Measurements from ENCODE around the gene IDS.
"Not testable (repeated sequence)": the region's sequence is repeated elsewhere in the genome, so short reads cannot be mapped to it uniquely, and the experiment has no call there.

Gene IDS

GRCh38 chrX:149504915-149505651, at the start of gene IDS:
Gene IDS, minus strand, starts transcription at chrX:149505306. Its CDS starts 169 bp downstream, at chrX:149505137.
- peak in 57 of 58 donors; percentile 1 to 90 (median 75) for DNase-seq

GRCh38 chrX:149551939-149552248, 46.8 kb upstream of the IDS start:
- not testable (repeated sequence) for DNase-seq

GRCh38 chrX:149551245-149551938, 46.3 kb upstream of the IDS start:
- not testable (repeated sequence) for DNase-seq

GRCh38 chrX:149550454-149550853, 45.3 kb upstream of the IDS start:
- DNase-seq, result not testable (repeated sequence)

GRCh38 chrX:149549701-149550100, 44.6 kb upstream of the IDS start, which contains the start of gene HSFX3:
Gene HSFX3, minus strand, starts transcription at chrX:149549924. Its CDS starts 72 bp downstream, at chrX:149549852.
- DNase-seq, result not testable (repeated sequence)

GRCh38 chrX:149547782-149548181, 42.7 kb upstream of the IDS start:
- DNase-seq, result not testable (repeated sequence)

GRCh38 chrX:149546962-149547361, 41.9 kb upstream of the IDS start:
- DNase-seq, result not testable (repeated sequence)

GRCh38 chrX:149545545-149546543, 40.7 kb upstream of the IDS start:
- DNase-seq, result peak in 2 of 58 donors; percentile 1 to 2

GRCh38 chrX:149541521-149542047, 36.5 kb upstream of the IDS start:
- no peak for DNase-seq

- peak in 57 of 58 donors; percentile 22 to 93 (median 84) for DNase-seq
Observed at GRCh38 chrX:149540621-149541520, 35.8 kb upstream of the IDS start, which contains the start of gene EOLA1. Gene EOLA1, plus strand, starts transcription at chrX:149541012. Its CDS starts 4,619 bp downstream, at chrX:149545631.

GRCh38 chrX:149540131-149540620, 35.1 kb upstream of the IDS start:
- DNase-seq, result peak in 57 of 58 donors; percentile 27 to 93 (median 85)

GRCh38 chrX:149539283-149540130, 34.4 kb upstream of the IDS start:
- DNase-seq, result peak; percentile 5 to 94 (median 78)

GRCh38 chrX:149537474-149537873, 32.4 kb upstream of the IDS start:
- DNase-seq, result not testable (repeated sequence)

- not testable (repeated sequence) for DNase-seq
Observed at GRCh38 chrX:149534926-149535602, 30.0 kb upstream of the IDS start.

GRCh38 chrX:149533999-149534398, 28.9 kb upstream of the IDS start:
- not testable (repeated sequence) for DNase-seq

GRCh38 chrX:149532868-149533267, 27.8 kb upstream of the IDS start:
- DNase-seq, result not testable (repeated sequence)

GRCh38 chrX:149531599-149531998, 26.5 kb upstream of the IDS start:
- DNase-seq, result no peak

GRCh38 chrX:149528381-149528780, 23.3 kb upstream of the IDS start:
- no peak for DNase-seq
